Caco-2 (cell line): Measurements from ENCODE around the gene SFMBT1. TPM values are rescaled to one million over a fixed set of nuclear protein-coding genes. Genes with fewer than 3 reads are reported as not detected.

Source experiments
- BruUV-seq: library from RNA; stranded (reverse); fragments of 400-500 nt; replicated peaks from 2 replicates; lab custom pipeline; 2021; lab: Mats Ljungman, UMichigan
- CTCF ChIA-PET: fragments of 300-600 bp; sonication (Branson Sonifier 250); formaldehyde crosslinking; loops from one replicate; lab custom pipeline; 2022; ENCODE audit warnings: antibody characterized with exemption; lab: Charles Lee
- POLR2A ChIA-PET: fragments of 300-600 bp; sonication (Branson Sonifier 250); formaldehyde crosslinking; loops from one replicate; lab custom pipeline; 2022; ENCODE audit warnings: antibody characterized with exemption; lab: Charles Lee
- DNase-seq, 2 experiments: peaks; one replicate each; pipeline versions ENCODE4 v3.0.0 to v3.0.0-alpha.2; 2020 to 2022
- H3K27me3 ChIP-seq: replicated peaks from 2 replicates; pipeline ENCODE4 v1.6.0; 2011; ENCODE audit warnings: low read length; ENCODE audit not compliant: control insufficient read depth, insufficient read depth
- H3K36me3 ChIP-seq: 2 replicates; pipeline ENCODE4 v1.5.1; 2011; ENCODE audit warnings: low read length; ENCODE audit not compliant: control insufficient read depth, insufficient read depth
- H3K4me1 ChIP-seq: fragments of 250-450 bp; sonication (Bioruptor Pico); 2 replicates; pipeline ENCODE4 v1.5.1; 2020; ENCODE audit warnings: mild to moderate bottlenecking
- H3K4me3 ChIP-seq: 2 replicates; pipeline ENCODE4 v1.5.1; 2011; ENCODE audit warnings: low read depth, mild to moderate bottlenecking, control low read depth, low read length
- H3K9me3 ChIP-seq: fragments of 250-450 bp; sonication (Bioruptor Pico); 2 replicates; pipeline ENCODE4 v1.5.1; 2020; ENCODE audit warnings: mild to moderate bottlenecking, moderate library complexity
- H3K27ac Mint-ChIP-seq: one replicate; pipeline ENCODE4 v1.8.0; 2022; ENCODE audit warnings: mixed read lengths; ENCODE audit not compliant: unreplicated experiment
- H3K27me3 Mint-ChIP-seq: one replicate; pipeline ENCODE4 v1.8.0; 2022; ENCODE audit warnings: mixed read lengths; ENCODE audit not compliant: insufficient read depth, unreplicated experiment
- H3K36me3 Mint-ChIP-seq: one replicate; pipeline ENCODE4 v1.8.0; 2022; ENCODE audit warnings: mild to moderate bottlenecking, mixed read lengths; ENCODE audit not compliant: insufficient read depth, unreplicated experiment
- H3K4me1 Mint-ChIP-seq: one replicate; pipeline ENCODE4 v1.8.0; 2022; ENCODE audit warnings: low read depth, mixed read lengths; ENCODE audit not compliant: unreplicated experiment
- H3K4me3 Mint-ChIP-seq: one replicate; pipeline ENCODE4 v1.8.0; 2022; ENCODE audit warnings: mild to moderate bottlenecking, moderate library complexity, mixed read lengths; ENCODE audit not compliant: unreplicated experiment
- H3K9me3 Mint-ChIP-seq: one replicate; pipeline ENCODE4 v1.8.0; 2022; ENCODE audit warnings: mixed read lengths; ENCODE audit not compliant: unreplicated experiment
- CTCF ChIP-seq, 2 experiments: fragments of 200-600 bp in 1 of 2; IDR thresholded peaks; 1 replicate in 1 of 2; 2 replicates in 1 of 2; pipeline versions ENCODE4 v1.5.1 to v1.8.0; 2011 to 2022; ENCODE audit warnings: antibody characterized with exemption in 1 of 2, control low read depth in 1 of 2, inconsistent platforms in 1 of 2, low read depth in 1 of 2, low read length in 1 of 2, mild to moderate bottlenecking in 1 of 2, moderate library complexity in 1 of 2; ENCODE audit not compliant: insufficient read depth in 1 of 2, severe bottlenecking in 1 of 2, unreplicated experiment in 1 of 2
- intact Hi-C: fragments of 100-400 bp; cut with micrococcal nuclease; formaldehyde crosslinking; loops from one replicate; pipeline ENCODE4 v1.10.0; 2022; ENCODE audit not compliant: unreplicated experiment
- total RNA-seq: library from RNA; stranded (reverse); gene quantifications from 2 replicates; pipeline ENCODE4 v1.2.3, GENCODE V29; 2022

SFMBT1 gene
- total RNA-seq, 1 experiment from 2014 or later: 45.3 TPM

- ChIA-PET CTCF (no interaction called here), POLR2A (no interaction called here)
- H3K4me3 ChIP-seq: no peak overlapping the region
- H3K9me3 Mint-ChIP-seq: no peaks in the 10 kb centered on the region
- H3K9me3 ChIP-seq: no peaks in the 10 kb centered on the region
- no peak for TF ChIP-seq CTCF (IDR thresholded peaks at IDR 0.05; ENCODE audit: insufficient read depth in 1 of 2, low read depth in 1 of 2, low read length in 1 of 2, severe bottlenecking in 1 of 2, unreplicated experiment in 1 of 2)
- no peak for DNase-seq
- H3K4me1 ChIP-seq: no peaks in the 10 kb centered on the region
- no peak overlapping the region for H3K27ac Mint-ChIP-seq
- H3K4me1 Mint-ChIP-seq: no peaks in the 10 kb centered on the region
- no peak overlapping the region for H3K4me3 Mint-ChIP-seq
- no TSS peak for BruUV-seq
- no peaks in the 10 kb centered on the region for H3K27me3 Mint-ChIP-seq
- intact Hi-C loops: no loop called here
- no peaks in the 10 kb centered on the region for H3K27me3 ChIP-seq
- H3K36me3 Mint-ChIP-seq: no peaks in the 10 kb centered on the region
- no peaks in the 10 kb centered on the region for H3K36me3 ChIP-seq
Observed at GRCh38 chr3:52881871-52882270, 164.0 kb downstream of the SFMBT1 start.

GRCh38 chr3:52880474-52880873 lies 165.4 kb downstream of the SFMBT1 start:
- Histone ChIP-seq H3K36me3 (no peaks in the 10 kb centered on the region), H3K27me3 (no peaks in the 10 kb centered on the region), H3K4me3 (no peak overlapping the region), H3K9me3 (no peaks in the 10 kb centered on the region), H3K4me1 (peaks cover 5% of the 10 kb centered on the region)
- no peak for TF ChIP-seq CTCF (IDR thresholded peaks at IDR 0.05; ENCODE audit: insufficient read depth in 1 of 2, low read depth in 1 of 2, low read length in 1 of 2, severe bottlenecking in 1 of 2, unreplicated experiment in 1 of 2)
- H3K9me3 Mint-ChIP-seq: no peaks in the 10 kb centered on the region
- intact Hi-C loops: no loop called here
- POLR2A ChIA-PET: no interaction called here
- no peak for DNase-seq
- no peaks in the 10 kb centered on the region for H3K36me3 Mint-ChIP-seq
- H3K27ac Mint-ChIP-seq: no peak overlapping the region
- BruUV-seq: no TSS peak
- no peak overlapping the region for H3K4me3 Mint-ChIP-seq
- H3K27me3 Mint-ChIP-seq: no peaks in the 10 kb centered on the region
- peaks cover 3% of the 10 kb centered on the region for H3K4me1 Mint-ChIP-seq
- CTCF ChIA-PET: interaction anchor here (0.9 kb wide), 1 partner anchor 158 kb away, joined by 5 read pairs; no protein-coding TSS in a partner anchor

GRCh38 chr3:52880047-52880446 lies 165.8 kb downstream of the SFMBT1 start:
- no peak overlapping the region for H3K27ac Mint-ChIP-seq
- no peaks in the 10 kb centered on the region for H3K27me3 Mint-ChIP-seq
- DNase-seq: no peak
- Histone ChIP-seq H3K9me3 (no peaks in the 10 kb centered on the region), H3K27me3 (no peaks in the 10 kb centered on the region), H3K4me1 (peaks cover 10% of the 10 kb centered on the region), H3K4me3 (no peak overlapping the region), H3K36me3 (no peaks in the 10 kb centered on the region)
- no peaks in the 10 kb centered on the region for H3K36me3 Mint-ChIP-seq
- TF ChIP-seq CTCF (IDR thresholded peaks at IDR 0.05; ENCODE audit: insufficient read depth in 1 of 2, low read depth in 1 of 2, low read length in 1 of 2, severe bottlenecking in 1 of 2, unreplicated experiment in 1 of 2): no peak
- no peak overlapping the region for H3K4me3 Mint-ChIP-seq
- ChIA-PET CTCF (no interaction called here), POLR2A (no interaction called here)
- peaks cover 7% of the 10 kb centered on the region for H3K4me1 Mint-ChIP-seq
- intact Hi-C loops: no loop called here
- BruUV-seq: no TSS peak
- no peaks in the 10 kb centered on the region for H3K9me3 Mint-ChIP-seq
